LoVo (cell line): ENCODE data around the gene ADAD2.

Source experiments
- DNase-seq: peaks from one replicate; pipeline ENCODE4 v3.0.0-alpha.2; 2016; ENCODE audit warnings: low spot score

Gene ADAD2

DNA sequence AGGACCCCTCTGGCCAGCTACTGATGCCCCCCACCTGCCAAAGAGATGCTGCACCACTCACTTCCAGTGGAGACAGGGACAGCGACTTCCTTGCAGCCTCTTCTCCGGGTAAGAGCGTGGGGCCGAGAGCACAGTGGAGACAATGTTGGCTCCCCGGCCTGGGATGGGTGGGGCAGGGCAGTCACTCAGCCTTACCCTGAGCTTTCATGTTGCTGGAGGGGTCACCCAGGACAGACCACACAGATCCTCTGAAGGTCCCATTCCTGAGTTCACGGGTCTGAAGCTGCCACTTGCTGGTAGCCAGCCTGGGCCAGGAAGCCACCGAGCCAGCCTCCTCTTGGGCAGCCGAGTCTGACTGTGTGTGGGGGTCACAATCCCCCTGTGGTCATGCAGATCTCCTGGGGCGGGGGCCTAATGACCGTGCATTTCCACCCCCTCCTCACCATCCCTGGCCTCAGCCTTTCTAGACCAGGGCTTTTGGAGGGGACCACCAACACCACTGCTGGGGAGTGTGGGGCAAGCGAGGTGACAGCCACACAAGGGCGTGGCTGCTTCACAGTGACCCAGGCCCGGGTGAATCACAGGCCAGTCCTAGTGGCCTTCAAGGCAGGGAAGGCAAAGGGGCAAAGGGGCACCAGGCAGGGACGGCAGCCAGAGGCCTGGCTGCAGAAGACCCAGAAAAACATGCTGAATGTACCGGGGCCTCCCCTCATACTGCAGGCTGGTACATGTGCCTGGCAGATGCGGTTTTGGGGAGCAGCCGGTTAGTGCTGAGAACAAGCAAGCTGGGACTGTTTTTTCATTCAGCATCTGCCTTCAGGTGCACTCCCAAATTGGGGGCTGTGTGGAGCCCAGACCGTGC, 14.5 kb upstream of the ADAD2 start:
- no peak for DNase-seq

DNA sequence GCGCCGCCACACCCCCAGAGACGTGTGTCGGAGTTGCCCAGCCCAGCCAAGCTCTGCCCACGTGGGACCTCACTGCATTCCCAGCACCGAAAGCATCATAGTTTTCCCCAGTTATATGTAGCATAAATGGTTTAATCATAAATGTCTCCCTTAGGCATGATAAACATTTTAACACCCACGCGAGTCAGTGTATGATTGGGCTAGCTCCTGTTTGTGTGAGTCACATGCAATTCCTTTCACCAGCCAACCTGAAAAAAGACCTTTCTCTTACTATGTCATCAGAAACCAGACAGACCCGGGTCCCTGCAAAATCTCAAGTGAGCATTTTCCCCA, 13.2 kb upstream of the ADAD2 start:
- DNase-seq, result no peak

DNA sequence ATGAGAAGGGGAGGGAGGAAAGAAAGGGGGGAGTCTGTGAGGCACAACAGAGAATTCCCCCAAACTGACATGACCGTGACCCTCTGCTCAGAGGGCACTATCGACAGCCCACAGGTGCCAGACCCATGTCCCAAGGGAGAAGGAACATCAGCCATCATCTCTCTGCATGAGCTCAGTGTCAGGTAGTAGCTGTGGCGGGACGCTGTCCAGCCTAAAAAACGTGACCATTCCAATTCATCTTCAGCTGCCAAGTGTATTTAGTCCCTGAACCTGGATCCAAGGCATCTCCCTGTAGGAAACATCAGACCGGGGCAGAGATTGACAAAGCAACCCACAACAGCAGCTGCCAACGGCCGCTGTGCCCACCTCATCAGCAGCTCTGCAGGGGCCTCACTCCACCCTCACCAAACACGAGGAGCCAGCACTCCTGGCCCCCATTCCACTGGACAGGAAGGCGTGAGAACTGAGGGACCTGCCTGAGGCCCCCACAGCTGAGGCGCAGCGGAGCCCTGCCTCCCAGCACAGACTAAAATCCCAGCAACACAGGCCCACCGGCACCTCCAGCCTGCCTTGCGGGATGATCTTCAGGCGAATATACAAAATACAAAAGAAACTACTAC, 12.7 kb upstream of the ADAD2 start:
- no peak for DNase-seq

DNA sequence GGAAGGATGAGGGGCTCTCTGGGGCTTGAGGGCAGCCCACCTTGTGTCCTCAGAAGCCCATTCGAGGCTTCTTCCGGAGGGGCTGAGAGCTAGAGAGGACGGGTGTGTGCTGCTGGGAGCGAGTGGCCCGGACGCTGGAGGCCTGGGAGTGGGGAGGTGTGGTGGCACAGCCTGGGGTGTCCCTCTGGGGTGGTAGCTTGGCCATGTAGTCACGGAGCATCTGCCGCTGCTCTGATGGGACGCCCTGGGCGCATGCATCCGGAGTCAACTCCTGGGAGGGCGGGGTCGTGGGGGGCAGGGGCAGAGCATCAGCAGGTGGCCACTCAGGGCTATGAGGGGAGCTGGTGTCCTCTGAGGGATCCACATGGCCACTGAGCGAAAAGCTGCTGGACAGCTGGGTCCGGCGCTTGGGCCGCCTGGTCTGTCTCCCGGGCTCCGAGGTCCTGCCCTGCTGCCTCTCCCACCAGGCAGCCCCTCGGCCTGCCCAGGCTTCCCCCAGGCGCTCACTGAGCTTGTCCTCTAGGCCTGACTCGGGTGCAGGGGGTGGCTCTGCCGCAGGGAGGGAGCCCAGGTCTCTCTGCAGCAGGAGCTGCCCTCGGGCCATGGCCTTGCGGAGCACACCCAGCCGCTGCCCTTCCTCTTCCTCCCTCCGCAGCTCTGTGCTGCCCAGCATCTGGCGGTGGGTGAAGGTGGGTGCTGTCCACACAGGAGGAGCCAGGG, 11.9 kb upstream of the ADAD2 start:
- DNase-seq, result no peak

DNA sequence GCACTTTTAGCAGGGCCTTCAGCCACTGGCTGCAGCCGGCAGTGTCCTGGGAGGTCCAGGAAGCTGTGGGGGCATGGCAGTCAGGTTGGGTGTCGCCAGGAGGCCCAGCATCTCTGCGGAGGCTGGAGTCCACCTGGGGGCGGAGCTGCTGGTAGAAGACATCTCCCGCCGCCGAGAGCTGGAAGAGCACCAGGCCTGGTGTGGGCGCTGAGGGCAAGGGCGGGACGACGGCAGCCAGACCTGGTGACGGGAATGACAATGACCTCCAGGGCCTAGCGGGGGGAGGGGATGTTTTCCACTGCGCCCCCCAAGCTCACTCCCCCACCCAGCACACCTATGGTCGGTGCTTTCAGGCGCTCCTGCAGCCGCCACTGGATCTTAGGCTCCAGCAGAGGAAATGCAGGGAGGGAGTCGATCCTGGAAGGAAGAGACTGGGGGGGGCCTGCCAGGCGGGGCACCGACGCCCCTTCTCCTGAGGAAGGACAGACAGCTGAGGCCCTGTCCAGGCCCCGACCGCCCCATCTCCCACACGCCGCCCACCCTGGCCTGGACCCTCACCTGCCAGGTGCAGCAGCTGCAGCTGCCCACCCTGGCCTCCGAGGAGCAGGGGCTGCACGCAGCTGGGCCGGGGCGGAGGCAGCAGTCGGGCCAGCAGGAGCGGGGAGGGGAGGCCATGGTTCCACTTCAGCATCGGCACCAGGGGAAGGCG, 11.2 kb upstream of the ADAD2 start:
- no peak for DNase-seq

DNA sequence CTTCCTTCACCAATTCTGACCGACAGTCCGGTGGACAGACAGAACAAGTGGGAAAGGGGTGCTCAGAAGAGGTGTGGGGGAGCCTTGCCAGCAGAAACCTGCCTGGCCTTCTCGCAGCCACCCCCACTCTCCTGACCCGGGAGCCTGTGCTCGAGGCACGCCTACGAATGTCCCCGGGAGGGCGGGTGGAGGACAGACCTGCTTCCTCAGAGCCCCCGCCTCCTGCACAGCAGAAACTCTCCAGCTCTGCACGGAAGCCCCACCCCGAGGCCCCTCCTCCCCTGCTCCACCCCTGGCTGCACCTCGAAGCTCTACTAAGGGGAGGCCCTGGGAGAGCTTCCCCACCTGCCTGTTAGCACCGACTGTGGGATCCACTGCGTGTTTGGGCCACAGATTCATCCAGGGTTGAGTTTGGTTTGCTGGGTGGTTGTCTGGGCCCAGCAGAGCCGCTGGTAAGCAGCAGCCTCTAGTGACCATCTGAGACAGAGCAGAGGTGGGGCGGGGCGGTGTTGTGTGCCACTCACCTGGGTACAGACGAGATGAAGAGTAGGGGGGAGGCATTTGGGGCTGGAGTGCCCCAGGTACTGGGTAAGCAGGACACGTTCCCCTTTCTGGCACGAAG, 10.3 kb upstream of the ADAD2 start:
- no peak for DNase-seq

DNA sequence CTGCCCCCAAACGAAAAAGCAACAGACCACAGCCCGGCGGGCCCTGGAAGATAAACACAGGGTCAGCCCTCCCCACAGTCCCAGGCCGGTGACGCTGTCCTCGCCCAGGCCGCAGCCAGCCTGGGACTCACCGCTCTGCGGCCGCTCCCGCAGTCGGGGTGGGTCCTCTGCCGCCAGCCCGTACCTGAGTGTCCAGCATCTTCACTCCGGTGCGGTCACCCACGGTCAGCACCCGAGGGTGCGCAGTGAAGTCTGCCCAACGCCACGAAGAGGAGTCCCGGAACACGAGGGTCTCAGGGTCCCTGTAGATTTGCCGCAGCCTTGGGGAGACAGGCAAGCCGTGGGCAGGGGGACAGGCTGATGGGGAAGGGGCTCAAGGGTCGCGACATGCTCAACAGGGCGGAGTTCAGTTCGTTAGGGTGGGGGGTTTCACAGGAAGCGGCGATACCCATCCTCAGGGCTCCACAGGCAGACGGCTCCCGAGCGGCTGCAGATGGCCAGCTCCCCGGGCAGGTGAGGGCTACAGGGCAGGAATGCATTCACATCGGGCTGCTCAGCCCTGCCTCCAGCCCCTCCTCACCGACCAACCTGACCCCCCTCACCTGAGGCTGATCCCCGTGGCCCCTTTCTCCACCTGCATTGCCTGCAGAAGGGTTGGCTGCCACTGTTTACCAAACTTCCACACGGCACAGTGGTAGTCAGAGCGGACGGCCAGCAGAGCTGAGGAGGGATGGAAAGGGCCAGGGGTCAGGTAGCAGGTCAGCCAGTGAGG, 9.6 kb upstream of the ADAD2 start:
- DNase-seq, result no peak

DNA sequence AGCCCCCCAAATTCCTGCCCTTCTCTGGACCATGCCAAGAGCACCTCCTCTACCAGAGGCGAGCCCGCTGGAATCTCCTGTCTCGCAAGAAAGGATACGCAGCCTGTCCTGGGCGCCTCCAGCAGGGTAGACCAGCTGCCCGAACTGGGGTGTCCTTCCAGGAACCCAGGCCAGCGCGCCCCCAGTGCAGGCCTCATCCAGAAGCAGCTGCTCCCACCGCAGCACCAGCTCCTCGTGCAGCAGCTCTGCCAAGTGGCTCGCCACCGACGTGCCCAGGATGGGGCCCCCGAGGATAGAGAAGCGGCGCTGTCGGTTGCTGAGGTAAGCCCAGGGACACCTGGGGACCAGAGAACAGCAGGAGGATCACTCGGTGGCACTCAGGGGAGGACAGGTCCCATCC, 8.9 kb upstream of the ADAD2 start:
- DNase-seq, result no peak

DNA sequence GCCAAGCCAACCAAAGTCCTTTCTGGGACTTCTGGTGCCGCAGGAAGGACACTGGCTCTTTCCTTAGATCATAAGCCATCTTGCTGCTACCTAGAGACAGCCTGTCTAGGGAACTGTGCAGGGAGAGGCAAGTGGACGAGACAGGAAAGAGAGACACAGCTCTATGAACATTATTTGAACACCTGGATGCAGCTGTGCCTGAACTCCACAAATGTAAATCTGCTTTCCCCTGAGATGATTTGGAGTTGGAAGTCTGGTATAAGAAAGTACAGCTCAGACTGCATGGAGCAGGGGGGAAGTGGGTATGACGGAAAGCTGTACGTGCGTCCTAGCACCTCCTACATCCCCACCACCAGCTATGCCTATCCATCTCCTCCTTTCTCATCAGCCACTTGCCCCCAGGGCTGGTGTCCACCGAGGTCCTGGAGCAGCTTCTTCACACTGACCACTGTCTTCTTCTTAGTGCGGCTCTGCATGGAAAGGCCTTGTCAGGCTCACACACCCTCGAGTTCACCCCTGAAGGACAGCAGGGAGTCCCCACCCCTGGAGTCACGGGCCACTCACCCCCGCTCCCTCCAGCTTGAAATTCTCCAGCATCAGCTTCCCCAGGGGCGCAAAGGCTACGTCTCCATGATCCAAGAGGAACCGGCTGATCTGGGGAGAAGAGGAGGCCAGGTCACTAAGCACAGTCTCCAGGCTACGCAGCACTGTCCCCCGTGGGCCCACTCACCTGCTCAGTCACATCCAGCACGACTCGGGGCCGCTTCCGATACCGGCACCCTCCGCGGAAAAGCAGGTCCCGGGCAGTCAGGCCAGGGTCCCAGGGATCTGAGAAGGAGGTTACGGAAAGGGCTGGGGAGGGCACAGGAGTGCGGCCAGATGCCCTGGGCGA, 8.0 kb upstream of the ADAD2 start:
- DNase-seq, result no peak

DNA sequence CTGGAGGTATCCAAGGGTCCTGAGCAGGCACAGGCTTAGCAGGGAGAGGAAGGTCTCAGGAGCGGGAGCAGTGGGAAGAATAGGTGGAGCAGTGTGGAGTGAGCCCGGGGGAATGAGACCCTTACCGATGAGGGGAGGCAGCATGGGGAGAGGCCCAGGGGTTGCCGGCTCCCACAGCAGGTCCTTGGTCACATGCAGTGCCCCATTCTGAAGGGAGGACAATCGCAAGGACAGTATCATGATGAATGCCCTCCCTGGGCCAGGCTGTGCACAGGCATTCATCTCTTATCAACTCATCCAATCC, 7.4 kb upstream of the ADAD2 start:
- DNase-seq, result no peak

DNA sequence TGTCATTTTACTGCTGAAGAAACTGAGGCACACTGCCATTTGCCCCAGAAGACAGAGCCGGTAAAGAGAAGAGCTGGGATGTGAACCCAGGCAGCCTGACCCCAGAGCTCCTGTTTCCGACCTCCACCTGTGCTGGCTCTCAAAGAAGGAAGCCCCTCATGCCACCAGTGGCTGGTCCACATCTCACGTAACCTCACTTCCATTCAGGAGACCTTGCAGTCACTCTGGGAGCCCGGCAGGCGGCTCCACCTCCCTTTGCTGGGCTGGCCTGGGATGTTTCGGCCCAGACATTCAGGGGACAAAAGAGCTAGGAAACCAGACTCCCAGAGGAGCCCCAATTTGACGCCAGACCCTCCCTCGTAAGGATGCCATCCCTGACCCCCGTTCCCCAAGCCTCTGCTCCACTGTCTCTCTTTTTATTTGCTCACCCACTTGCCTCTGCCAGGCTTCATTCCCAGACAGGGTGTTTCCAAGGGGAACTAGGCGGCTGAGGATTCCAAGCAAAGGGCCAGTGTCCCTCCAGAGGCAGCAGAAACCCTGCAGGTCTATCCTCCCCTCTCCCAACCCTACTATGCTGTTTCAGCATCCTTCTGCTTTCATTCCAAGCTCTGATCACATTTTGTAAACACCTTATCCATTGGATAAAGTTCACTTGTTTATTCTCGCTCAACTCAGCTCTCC, 6.9 kb upstream of the ADAD2 start:
- no peak for DNase-seq

DNA sequence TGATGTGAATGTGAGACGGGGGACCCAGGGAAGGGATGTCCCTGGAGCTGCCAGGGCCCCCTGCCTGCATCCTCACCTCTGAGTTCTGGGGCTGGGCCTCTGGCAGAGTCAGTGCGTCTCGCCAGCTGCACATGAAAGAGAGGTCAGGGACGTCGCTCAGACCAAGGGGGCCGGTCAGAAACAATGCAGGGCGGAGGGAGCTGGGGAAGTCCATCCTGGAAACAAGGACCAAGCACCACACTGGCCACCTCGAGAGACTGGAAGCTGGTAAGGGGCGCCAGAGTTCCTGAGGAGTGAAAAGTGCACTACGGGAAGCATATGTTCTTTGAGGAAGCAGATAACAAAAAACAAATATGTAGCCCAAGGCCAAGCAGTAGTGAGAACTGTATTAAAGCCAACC, 6.2 kb upstream of the ADAD2 start:
- DNase-seq, result no peak

DNA sequence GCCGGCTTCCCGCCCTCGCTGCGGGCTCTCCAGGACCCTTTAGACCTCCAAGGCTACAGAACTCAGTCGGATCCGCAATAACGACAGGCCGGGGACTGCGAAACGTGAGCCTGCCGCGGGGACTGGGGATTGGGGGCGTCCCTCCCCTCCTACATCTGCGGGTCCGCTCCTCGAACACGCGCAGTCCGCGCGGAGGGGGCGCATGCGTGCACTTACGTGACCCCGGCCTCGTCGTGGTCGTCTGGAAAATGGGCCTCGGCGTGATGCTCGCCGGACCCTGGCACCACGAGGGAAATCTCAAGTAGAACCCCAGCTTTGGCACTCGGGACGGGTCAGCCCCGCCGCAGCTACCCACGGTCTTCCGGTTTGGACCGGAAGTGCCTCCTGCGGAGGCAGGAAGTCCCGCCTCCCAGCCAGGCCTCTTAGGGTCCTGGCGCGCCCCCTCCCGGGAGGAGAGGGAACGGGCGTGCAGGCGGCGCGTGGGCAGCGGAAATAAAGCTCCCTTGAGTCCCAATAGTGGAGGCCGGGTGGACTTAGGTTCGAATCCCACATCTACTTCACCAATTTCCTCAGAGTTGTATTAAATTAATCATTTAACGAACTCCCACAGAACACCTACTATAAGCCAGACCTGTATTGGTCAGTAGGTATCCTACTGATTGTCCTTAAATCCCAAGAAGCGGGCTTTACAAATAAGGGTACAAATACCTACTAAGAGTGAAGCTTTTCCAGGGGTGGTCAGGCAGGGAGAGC, 4.1 kb upstream of the ADAD2 start, which contains the start of gene TAF1C:
Gene TAF1C, minus strand, starts transcription at position 373 of the 753 bp plus-strand sequence. CDS start 2,069 bp downstream, outside the sequence.
- peak; percentile 95 for DNase-seq

DNA sequence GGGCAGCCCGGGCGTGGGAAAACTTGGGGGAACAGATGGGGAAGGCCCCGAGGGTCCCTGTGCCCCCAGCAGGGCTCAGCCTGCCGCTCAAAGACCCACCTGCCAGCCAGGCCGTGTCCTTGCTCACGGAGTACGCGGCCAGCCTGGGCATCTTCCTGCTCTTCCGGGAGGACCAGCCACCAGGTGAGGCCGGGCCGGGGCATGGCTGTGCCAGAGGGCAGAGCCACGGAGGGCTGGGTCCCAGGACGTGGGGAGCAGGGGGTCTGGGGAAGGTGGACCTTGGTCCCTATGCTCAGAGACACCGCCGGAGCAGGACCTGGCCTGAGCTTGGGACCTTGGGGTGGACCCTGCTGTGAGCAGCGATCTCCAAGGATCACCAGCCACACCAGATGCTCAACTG, 509 bp downstream of the ADAD2 start:
- no peak for DNase-seq

DNA sequence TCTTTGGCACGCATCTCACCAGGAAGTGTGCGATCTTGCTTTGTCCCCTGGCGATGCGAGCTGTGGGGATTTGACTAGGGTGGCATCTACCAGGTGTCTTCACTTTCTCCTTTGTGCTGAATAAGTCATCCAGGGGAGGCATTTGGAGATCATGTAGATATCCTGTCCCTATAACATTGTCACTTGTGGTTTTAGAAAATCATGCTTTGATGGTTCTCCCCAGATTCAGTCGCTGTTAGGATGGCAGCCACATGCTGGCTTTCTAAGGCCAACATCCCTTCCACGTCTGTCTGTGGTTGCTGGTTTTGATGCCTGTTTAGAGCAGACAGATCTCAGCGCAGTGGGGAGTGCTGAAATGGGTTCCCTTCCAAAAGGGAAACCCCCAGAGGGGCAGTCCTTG, 2.5 kb downstream of the ADAD2 start:
- DNase-seq, result no peak

DNA sequence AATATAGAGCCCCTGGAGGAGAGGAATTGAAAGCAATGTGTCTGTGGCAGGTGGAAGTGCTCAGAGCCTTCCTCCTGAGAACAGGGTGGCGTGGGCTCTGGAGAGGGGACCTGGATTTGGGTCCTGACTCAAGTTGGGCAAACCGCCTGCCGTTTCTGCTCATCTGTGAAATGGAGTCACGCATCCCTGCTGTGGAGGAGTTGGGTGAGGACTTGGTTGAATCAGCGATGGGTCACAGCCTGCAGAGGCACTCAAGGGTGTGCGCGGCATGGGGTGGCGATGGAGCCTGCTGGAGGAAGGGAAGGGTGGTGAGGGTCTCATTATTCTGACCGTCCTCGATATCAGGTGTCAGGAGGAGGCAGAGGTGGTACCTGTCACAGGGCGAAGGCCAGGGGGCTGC, 3.1 kb downstream of the ADAD2 start:
- no peak for DNase-seq

DNA sequence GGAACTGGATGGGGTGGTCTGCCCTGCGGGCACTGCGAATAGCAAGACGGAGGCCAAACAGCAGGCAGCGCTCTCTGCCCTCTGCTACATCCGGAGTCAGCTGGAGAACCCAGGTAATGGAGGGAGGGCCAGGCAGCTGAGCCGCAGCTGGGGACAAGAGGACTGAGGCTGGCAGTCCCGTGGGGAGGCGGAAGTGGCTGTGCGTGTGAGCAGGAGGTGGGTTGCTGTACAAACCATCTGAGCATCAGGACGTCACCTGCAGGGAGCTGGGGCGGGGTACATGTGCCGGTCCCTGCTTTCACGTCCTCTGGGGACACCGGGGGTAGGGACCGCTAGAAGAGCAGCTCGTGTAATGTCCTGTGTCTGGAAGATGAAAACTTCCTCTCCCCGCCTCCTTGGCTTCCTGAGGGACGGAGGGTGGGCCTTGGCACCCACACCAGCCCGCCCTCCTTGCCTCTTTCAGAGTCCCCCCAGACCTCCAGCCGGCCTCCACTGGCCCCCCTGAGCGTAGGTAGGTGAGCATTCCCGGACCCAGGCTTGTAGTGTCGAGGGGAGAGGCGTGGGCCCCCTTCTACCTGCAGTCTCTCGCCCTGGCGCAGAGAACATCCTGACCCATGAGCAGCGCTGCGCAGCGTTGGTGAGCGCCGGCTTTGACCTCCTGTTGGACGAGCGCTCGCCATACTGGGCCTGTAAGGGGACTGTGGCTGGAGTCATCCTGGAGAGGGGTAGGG, 3.7 kb downstream of the ADAD2 start:
- DNase-seq, result no peak
